HG03442 (cell line): Measurements from ENCODE around the gene PHAF1.
"Not testable (repeated sequence)": the region's sequence is repeated elsewhere in the genome, so short reads cannot be mapped to it uniquely, and the experiment has no call there.

Source experiments
- ATAC-seq: cut with Tn5 transposase; IDR thresholded peaks from one replicate; pipeline ENCODE4 v1.9.1; 2021; ENCODE audit warnings: mild to moderate bottlenecking, moderate library complexity; ENCODE audit not compliant: unreplicated experiment

Gene PHAF1

GRCh38 chr16:67104061-67104460 is 5.7 kb upstream of the PHAF1 start:
- ATAC-seq = no peak

- no peak for ATAC-seq
Measured at GRCh38 chr16:67104845-67105244, 4.9 kb upstream of the PHAF1 start.

- no peak for ATAC-seq
Measured at GRCh38 chr16:67105246-67105645, 4.5 kb upstream of the PHAF1 start.

GRCh38 chr16:67105881-67106280 is 3.9 kb upstream of the PHAF1 start:
- ATAC-seq = no peak

GRCh38 chr16:67108489-67108888 is 1.3 kb upstream of the PHAF1 start:
- no peak for ATAC-seq

- ATAC-seq = no peak
Measured at GRCh38 chr16:67108931-67109406, 772 bp upstream of the PHAF1 start.

- no peak for ATAC-seq
Measured at GRCh38 chr16:67111951-67112444, 2.3 kb downstream of the PHAF1 start.

GRCh38 chr16:67112591-67113399 is 3.1 kb downstream of the PHAF1 start:
- no peak for ATAC-seq

- no peak for ATAC-seq
Measured at GRCh38 chr16:67114793-67115192, 5.1 kb downstream of the PHAF1 start.

GRCh38 chr16:67115639-67116038 is 5.9 kb downstream of the PHAF1 start:
- no peak for ATAC-seq

GRCh38 chr16:67116388-67117311 is 6.9 kb downstream of the PHAF1 start:
- ATAC-seq = no peak

GRCh38 chr16:67117716-67118115 is 8.0 kb downstream of the PHAF1 start:
- ATAC-seq = no peak

- no peak for ATAC-seq
Measured at GRCh38 chr16:67120025-67120424, 10.3 kb downstream of the PHAF1 start.

GRCh38 chr16:67122799-67123198 is 13.1 kb downstream of the PHAF1 start:
- not testable (repeated sequence) for ATAC-seq

- ATAC-seq = no peak
Measured at GRCh38 chr16:67128417-67128816, 18.7 kb downstream of the PHAF1 start.

- ATAC-seq = no peak
Measured at GRCh38 chr16:67128887-67129286, 19.1 kb downstream of the PHAF1 start.

- ATAC-seq = no peak
Measured at GRCh38 chr16:67129422-67129821, 19.7 kb downstream of the PHAF1 start.

GRCh38 chr16:67137605-67138004 is 27.9 kb downstream of the PHAF1 start:
- no peak for ATAC-seq

GRCh38 chr16:67141391-67141790 is 31.6 kb downstream of the PHAF1 start:
- ATAC-seq = no peak

GRCh38 chr16:67142342-67142741 is 32.6 kb downstream of the PHAF1 start:
- no peak for ATAC-seq

GRCh38 chr16:67144943-67145342 is 35.2 kb downstream of the PHAF1 start:
- no peak for ATAC-seq

GRCh38 chr16:67145746-67146145 is 36.0 kb downstream of the PHAF1 start:
- ATAC-seq = no peak
